T1000 (cell line): ENCODE measurements around the gene PATJ.

Source experiments
- DNase-seq: peaks from one replicate; lab custom pipeline; 2025; ENCODE audit warnings: mixed read lengths; lab: John Stamatoyannopoulos, UW

The PATJ gene

DNA sequence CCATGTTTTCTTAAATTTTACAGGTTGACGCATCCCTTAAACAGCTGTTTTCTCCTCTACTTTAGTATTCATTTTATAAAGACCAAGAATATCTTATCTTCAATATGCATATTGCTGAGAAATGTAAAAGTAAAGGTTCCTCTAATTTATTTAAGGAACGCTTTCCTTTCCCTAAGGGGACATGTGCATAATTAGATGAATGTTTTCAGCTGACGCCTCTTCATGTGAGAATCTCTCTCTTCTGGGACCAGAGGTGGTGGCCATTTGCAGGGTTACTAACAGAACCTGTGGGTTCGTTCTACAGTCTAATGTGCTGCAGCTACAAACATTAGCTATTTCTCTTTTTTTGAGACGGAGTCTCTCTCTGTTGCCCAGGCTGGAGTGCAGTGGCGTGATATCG, 304.6 kb downstream of the PATJ start:
- DNase-seq = no peak

DNA sequence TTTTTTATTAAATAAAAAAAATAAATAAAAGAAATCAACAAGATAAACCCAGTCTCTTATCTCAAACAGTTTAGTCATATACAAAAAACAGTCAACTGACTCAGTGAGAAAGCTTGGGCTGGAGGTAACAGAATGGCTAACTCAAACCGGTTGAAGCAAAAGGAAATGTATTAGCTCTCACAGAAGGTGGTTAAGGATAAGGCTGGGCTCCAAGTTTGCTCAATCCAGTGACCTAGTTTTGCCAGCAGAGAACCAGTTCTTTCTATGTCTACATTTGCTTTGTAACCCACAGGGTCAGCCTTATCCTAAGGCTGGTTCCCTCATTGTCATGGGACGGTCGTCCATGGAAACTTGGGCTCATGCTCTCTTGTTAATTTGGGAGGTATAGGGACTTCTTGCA, 307.9 kb downstream of the PATJ start:
- no peak for DNase-seq

DNA sequence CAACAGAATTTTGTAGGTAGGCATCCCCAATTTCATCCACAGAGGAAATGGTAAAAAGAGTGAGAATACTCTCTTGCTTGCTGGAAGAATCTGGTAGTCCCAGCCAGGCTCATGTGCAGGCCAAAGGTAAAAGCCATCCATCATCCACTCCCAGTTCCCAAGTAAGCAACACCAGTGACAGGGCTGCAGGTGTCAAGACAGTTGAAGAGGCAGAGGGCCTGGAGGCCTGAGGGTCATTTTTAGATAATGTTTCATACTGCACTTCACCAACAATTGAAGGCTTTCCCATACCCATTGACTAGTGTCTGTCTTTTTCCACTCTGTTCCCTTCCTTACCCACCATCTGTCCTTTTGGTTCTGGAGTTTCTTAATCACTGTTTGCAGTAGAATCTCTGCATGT, 310.7 kb downstream of the PATJ start:
- DNase-seq = no peak

DNA sequence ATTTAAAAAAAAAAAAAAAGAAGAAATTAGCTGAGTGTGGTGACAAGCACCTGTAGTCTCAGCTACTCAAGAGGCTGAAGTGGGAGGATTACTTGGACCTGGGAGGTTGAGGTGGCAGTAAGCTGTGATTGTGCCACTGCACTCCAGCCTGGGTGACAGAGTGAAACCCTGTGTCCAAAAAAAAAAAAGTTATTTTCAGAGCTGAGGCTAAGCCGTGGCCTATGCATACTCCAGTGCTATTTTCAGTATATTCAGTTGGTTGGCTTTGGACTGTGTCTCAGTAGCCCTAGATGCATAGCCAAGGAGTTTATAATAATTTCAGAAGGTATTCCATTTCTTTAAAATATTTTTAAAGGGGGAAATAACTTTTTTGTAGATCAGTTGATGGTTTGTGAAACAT, 311.9 kb downstream of the PATJ start:
- DNase-seq = no peak

DNA sequence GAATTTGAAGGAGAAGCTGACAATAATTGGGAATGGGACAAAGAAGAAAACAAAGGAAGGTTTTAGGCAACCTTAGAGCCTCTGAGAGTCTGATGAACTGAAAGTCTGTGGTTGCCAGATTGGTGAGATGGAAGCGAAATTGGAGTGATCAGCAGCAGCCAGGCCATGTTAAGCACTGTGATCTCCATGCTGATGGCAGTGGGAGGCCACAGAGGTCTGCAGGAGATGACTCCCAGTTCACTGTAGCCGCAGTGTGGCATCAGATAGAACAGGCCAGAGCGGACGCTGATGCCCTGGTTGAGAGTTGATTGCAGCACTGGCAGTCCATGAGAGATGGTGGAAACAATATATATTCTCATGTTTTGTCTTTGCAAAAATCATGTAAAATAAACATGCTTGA, 314.9 kb downstream of the PATJ start:
- DNase-seq = no peak

DNA sequence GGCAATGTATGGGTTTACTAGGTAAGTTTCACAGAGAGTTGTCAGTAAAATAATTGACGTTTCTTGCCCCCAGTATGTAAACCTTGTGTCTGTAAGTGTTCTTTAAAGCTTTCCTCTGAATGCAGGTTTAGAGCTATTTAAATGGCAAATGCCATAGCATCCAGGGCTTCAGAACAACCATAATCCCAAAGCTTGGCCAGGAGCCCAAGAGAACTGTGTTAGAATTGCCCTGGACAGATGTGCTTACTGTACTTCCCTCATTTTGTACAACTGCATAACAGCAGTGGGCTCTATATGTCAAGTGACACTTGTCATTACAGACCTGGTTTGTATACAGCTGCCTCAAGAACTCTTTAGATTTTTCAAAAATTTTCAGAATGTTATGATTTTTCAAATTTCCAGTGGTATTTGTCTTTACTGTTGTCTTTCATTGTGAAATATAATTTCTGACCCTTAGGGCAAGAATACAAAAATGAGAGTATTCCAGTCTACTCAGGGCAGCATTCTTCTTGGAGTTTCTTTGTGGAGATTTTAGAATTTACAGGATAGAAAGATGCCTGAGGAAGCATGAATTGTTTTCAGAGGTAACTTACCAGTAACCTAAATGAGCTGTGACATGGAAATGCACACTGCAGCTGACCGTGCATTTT, 315.5 kb downstream of the PATJ start:
- no peak for DNase-seq

DNA sequence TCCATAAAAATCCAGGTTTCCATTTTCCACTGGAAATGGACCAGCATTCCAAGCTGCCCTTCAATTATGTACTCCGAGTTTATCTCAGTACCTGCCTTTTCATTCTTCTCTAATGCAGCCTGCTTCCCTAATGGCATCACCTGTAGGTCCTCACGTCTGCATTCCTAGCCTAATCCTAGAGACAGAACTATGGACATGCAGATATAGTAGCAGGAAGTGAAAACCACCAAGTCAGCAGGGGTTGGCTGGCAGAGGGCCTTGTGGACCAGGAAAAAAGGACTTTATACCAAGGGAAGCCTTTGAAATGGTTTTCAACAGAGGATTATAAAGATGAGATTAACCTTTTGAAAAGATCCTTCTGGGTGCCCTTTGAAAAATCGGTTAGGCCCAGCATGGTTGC, 316.7 kb downstream of the PATJ start:
- DNase-seq = no peak

DNA sequence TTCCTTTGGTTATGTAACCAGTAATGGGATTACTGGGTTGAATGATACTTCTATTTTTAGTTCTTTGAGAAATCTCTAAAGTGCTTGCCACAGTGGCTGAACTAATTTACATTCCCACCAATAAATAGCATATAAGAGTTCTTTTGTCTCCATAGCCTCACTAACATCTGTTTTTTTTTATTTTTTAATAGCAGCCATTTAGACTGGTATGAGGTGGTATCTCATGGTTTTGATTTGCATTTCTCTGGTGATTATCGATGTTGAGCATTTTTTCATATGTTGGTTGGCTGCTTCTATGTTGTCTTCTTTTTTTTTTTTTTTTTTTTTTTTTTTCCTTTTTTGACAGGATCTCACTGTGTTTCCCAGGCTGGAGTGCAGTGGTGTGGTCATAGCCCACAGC, 319.8 kb downstream of the PATJ start:
- DNase-seq = no peak

DNA sequence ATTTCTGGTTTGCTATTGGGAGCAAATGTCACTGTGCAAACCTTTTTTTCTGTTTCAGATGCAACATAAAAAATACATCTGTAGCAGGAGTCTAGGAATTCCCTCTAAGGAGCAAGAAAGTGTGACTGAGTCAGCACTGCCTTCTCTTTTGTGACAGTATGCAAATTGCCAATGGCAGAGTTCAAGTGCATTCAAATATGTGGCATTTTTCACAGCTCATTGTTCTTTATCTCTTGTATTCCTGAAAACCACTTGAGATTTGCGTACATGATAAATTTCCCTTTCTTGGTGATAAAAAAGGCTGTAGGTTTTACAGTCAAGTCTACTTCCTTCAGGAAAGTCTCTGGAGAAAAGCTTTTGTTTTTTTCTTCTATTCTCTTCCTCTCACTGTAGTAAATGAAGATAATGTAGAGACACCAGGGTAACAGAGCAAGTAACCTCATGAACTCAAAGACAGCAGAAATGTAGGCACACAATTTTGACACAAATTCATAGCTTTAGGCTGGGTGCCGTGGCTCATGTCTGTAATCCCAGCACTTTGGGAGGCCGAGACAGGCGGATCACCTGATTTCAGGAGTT, 322.6 kb downstream of the PATJ start:
- no peak for DNase-seq

DNA sequence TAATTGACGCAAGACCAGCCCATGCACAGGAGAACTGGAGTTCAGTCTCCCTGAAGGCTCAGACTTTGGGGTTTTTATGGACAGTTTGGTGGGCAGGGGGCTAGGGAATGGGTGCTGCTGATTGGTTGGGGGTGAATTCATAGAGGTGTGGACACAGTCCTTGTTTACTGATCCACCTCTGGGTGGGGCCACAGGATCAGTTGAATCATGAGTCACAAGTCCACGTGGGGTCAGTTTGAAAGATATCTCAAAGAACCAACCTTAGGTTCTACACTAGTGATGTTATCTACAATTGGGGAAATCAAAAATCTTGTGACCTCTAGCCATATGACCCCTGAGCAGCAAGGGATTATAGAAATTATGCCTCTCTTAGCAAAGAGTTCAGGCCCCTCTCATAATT, 324.4 kb downstream of the PATJ start:
- no peak for DNase-seq

DNA sequence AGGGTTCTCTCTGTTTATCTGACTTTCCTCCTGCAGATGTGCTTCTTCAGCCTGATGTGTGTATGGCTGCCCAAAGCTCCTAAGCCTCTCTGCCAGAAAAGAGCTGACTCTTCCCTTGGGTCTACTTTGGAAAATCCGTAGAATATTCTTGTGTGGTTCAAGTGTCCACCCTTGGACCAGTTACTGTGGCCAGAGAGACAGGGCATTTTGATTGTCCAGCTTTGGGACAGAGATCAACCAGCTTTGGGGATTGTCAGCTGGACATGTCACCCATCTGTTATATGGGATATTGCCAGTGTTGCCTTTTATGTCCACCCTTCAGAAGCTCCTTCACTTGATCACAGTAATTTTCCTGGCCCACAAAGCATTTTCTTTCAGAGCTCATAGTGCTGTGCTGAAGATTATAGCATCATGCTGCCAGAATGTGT, 326.1 kb downstream of the PATJ start:
- DNase-seq = no peak

DNA sequence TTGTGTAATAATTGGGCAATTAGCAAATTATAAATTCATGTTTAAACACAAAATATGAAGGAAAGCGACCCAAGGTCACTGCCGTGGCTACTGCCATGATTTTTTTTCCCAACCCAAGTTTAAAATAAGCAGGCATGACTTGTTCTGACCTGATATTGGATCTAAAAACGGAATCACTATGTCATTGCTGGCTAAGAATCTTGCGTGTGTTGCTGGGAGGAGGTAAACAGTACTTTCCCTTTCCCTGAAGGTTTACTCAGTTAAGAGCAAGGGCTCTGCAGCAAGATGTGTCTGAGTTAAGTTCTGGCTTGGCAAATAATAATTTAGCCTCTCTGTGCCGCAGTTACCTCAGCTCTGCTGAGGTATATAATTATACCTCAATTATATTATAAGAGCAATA, 326.7 kb downstream of the PATJ start:
- no peak for DNase-seq

DNA sequence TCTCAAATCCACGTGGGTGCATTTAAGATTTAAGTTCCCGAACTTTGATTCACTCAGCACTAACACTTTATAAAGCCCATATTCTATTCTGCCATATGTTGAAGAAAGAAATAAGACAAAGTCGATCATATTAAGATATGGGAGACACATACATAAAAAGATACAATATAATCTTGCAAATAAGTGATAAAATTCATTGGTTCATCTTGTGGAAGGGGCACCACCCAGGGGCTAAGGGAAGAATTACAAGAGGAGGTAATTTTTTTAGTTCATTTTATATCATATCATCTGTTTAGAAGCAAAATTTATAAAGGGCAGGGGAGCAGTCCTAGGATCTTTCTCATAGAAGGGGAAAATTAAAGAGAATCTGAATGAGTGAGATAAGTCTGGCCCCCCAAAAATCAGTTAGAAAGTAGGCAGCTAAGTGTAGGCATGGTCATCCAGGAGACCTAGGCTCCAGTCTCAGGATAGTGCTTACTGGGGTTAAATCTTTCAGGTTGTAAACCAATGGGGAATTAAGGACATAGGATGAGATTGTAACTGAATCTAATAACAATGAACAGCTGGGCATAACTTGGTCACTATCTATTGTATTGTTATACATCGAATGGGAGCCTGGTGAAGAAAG, 328.2 kb downstream of the PATJ start:
- DNase-seq = peak; percentile 12

DNA sequence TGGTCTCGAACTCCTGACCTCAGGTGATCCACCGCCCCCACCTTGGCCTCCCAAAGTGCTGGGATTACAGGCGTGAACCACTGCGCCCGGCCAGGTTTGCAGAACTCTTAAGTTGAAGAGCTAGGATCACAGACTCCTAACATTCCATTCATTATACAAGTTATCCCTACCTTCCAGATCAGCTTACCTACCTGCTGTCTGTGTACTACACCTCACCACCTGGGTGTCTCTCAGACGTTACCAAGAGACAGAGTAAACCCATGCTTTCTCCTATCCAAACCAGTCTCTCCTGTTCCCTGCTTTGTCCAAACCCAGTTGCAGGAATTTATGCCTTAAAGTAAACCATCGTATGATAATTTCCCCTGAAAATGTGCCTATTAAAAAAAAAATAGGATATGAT, 329.4 kb downstream of the PATJ start:
- DNase-seq = no peak

DNA sequence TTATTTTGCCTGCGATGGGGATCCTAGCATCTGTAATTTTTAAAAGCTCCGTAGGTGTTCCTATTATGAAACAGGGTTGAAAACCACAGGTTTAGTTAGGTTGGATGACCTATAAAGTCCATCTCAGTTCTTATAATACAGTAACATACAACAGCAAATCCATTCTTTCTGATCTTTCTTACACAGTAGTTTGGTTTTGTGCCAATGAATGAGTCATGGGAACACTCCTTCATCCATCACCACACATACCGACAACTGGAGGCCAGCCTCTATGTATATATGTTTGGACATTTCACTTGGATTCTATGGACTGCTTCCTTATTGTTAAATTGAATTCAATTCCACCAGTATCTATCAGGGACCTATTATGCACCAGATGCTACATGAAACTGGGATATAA, 334.0 kb downstream of the PATJ start:
- no peak for DNase-seq

DNA sequence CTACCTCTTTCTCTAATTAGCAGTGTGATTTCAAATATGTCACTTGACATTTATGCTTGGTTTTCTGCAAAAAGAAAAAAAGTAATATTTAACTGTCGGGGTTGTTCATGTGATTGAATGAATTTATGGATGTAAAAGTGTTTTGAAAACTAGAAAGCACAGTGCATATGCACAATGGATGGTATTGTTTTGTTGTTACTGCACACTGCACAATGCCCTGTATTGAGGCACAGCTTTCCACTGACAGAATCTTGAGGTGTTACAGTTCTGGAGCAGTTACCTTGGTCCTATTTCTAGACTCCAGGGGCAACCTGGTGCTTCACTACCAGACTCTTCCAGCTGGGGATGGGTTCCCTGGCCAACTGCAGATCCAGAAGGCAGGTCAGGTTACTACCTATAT, 335.5 kb downstream of the PATJ start:
- no peak for DNase-seq

DNA sequence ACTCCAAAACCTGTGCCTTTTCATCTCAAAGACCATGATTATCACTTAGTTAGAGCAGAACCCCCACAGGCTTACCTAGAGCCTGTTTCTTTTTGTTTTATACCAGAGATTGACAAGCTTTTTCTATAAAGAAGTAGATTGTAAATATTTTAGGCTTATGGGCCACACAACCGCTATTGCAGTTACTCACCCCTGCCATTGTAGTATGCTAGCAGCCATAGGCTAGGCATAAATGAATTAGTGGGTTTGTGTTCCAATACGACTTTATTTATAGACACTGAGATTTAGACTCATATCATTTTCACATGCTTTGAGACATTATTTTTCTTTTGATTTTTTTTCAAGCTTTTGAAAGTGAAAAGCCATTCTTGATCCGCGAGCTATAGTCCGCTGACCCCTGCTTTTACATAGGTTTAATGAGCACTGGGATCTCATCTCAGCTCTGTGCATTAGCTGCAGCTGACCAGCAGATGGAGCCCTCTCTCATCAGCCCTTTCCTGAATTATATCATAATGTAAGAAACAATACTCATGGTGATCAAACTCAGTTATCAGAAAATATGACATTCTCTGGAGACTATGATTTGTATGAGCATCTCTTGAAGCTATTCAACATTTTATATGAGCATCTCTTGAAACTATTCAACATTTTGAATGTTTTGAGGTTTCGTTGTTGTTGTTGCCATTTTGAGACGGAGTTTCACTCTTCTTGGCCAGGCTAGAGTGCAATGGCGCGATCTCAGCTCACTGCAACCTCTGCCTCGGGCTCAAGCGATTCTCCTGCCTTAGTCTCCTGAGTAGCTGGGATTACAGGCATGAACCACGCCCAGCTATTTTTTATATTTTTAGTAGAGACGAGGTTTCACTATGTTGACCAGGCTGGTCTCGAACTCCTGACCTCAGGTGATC, 340.4 kb downstream of the PATJ start:
- peak; percentile 8 for DNase-seq

DNA sequence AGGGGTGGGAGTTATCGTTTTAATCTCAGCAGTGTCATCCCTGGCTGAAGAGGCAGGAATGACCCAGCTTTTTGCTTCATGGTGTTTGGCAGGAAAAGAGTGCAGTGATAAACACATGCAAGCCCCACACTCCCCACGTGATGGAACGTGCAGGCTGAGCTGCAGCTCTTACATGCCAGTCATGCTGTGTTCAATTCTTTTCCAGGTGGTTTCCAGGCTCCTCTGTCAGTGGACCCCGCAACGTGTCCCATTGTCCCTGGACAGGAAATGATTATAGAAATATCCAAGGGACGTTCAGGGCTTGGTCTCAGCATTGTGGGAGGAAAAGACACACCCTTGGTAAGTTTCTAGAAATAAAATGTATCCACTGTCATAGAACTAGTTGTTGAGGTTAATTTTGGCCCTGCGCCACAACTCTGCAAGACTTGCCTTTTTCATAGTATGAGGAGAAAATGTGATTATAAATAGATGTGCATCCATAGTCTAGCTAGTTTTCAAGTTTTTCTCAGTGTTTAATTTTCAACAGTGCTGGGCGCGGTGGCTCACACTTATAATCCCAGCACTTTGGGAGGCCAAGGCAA, 342.1 kb downstream of the PATJ start:
- DNase-seq = no peak

DNA sequence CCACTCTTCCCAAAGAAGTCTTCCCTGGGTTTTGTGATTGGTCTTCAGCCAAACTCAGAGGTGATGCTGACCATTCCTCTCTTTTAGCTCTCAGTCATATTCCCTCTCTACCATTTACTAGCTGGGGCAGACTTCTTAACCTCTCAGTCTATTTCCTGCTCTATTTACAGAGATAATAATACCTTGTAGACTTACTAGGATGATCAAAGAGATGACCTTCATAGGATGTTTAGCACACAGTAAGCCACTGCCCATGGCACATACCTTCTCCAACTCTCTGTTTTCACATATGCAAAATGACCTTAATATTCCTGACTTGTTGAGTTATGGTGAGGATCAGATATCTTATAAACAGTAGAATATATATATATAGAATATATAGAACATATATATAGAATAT, 346.2 kb downstream of the PATJ start:
- no peak for DNase-seq

DNA sequence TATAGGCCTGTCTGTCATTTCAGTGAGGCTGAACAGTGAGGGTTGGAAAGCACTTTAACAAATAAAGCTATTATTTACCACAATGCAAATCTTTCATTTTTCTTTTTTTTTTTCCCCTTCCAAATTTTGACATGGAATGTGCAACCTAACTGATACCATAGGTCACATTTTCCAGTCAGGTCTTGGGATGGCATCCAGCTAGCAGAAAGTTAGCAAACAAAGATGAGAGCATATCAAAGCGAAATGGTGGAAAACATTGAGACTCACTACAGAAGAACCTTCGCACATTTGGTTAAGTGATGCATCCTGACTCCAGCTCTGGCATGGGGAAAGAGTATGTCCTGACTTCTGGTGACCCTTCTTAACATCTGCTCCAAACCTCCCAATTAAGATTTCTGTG, 347.3 kb downstream of the PATJ start:
- no peak for DNase-seq

DNA sequence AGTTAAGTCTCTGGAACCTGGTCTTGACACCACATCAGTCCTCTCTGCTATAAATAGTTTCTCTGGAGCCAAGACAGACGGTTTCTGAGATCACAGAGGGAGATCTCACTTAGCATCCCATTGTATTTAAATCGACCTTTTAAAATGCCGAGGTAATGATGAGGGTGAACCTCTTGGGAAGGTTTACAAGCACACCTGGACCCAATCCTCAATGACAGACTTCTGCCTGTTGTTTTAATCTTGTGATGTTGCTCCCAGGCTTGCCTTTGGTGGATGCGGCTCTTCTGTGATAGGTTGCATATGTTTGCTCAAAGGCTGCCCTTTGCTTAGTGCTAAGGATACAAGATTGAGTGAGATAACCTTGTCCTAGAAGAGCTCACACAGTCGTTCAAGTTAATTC, 347.7 kb downstream of the PATJ start:
- no peak for DNase-seq

DNA sequence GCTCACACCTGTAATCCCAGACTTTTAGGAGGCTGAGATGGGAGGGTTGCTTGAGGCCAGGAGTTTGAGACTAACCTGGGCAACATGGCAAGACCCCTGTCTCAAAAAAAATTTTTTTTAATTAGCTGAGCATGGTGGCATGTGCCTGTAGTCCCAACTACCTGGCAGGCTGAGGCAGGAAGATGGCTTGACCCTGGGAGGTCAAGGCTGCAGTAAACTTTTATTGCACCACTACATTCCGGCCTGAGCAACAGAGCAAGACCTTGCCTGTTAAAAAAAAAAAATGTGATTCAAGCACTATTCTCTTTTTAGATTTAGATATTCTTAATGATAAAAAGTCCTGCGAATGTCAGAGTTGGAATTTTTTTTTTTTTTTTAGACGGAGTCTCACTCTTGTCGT, 349.8 kb downstream of the PATJ start:
- no peak for DNase-seq
